Sigmoid colon (tissue), 7 donors: ENCODE measurements around the gene ZNF611. TPM values are rescaled to one million over a fixed set of nuclear protein-coding genes. Genes with fewer than 3 reads are reported as not detected.
"Not testable (repeated sequence)": the region's sequence is repeated elsewhere in the genome, so short reads cannot be mapped to it uniquely, and the experiment has no call there.

Experiments used
- DNase-seq: peaks from one replicate; pipeline ENCODE4 v3.0.0-alpha.2; 2019
- H3K27ac ChIP-seq, 4 donors: fragments of 200-600 bp; sonication (generic); one replicate each; pipeline ENCODE4 v1.5.1; 2016 to 2019; ENCODE audit warnings: mild to moderate bottlenecking in 1 of 4
- H3K27me3 ChIP-seq, 3 donors: fragments of 200-600 bp; sonication (generic); one replicate each; pipeline ENCODE4 v1.5.1; 2019; ENCODE audit warnings: mild to moderate bottlenecking in 1 of 3
- H3K36me3 ChIP-seq, 4 donors: fragments of 200-600 bp; sonication (generic); one replicate each; pipeline ENCODE4 v1.5.1; 2016 to 2019
- H3K4me1 ChIP-seq, 4 donors: fragments of 200-600 bp; sonication (generic); one replicate each; pipeline ENCODE4 v1.5.1; 2017 to 2019
- H3K4me3 ChIP-seq, 4 donors: fragments of 200-600 bp; sonication (generic); one replicate each; pipeline ENCODE4 v1.5.1; 2017 to 2019; ENCODE audit warnings: mild to moderate bottlenecking in 2 of 4, moderate library complexity in 1 of 4
- H3K9me3 ChIP-seq, 4 donors: fragments of 200-600 bp in 3 of 4; sonication (generic) in 3 of 4; one replicate each; pipeline versions ENCODE4 v1.5.1 to v1.6.1; 2013 to 2019
- CTCF ChIP-seq, 4 experiments: fragments of 450-650 bp in 3 of 4; fragments of 200-600 bp in 1 of 4; IDR thresholded peaks; one replicate each; pipeline ENCODE4 v1.5.1; 2016 to 2019; ENCODE audit warnings: antibody characterized with exemption in 4 of 4, mild to moderate bottlenecking in 3 of 4, moderate library complexity in 2 of 4
- EP300 ChIP-seq, 4 donors: sonication (generic); formaldehyde crosslinking; IDR thresholded peaks; one replicate each; pipeline ENCODE4 v1.6.1; 2017; ENCODE audit warnings: antibody characterized with exemption in 4 of 4
- POLR2A ChIP-seq, 2 donors: fragments of 450-650 bp; IDR thresholded peaks; one replicate each; pipeline ENCODE4 v1.6.1; 2016; ENCODE audit warnings: antibody characterized with exemption in 2 of 2, mild to moderate bottlenecking in 2 of 2, moderate library complexity in 2 of 2
- POLR2AphosphoS5 ChIP-seq, 4 donors: sonication (generic); formaldehyde crosslinking; IDR thresholded peaks; one replicate each; pipeline ENCODE4 v1.6.1; 2017; ENCODE audit warnings: antibody characterized with exemption in 4 of 4
- WGBS, 2 donors: extraction: QIAGEN DNeasy Blood & Tissue Kit; methylation state at CpG; one replicate each; pipeline ENCODE4 v1.1.7; 2013; 5-methylcytosine and 5-hydroxymethylcytosine counted together
- intact Hi-C: fragments of 100-400 bp; cut with DNase I; formaldehyde crosslinking; loops from one replicate; pipeline ENCODE4 v1.15.1; 2023
- polyA plus RNA-seq, 3 donors: library from polyadenylated mRNA; stranded (reverse); fragments of 200-250 nt; gene quantifications; one replicate each; pipeline ENCODE4 v1.2.3, GENCODE V29; 2013
- total RNA-seq, 4 donors: library from RNA; depleted of rRNA; stranded (reverse); fragments of >200 nt; gene quantifications; one replicate each; pipeline ENCODE4 v1.1.0, GENCODE V29; 2016
- donor health status: healthy with polysubstance abuse.
- donor health status: Bipolar disorder and iron deficiency.
- donor health status: healthy.

The ZNF611 gene
- total and polyA plus RNA-seq, 7 donors = 2.3 to 10.8 (median 7.0) TPM

DNA sequence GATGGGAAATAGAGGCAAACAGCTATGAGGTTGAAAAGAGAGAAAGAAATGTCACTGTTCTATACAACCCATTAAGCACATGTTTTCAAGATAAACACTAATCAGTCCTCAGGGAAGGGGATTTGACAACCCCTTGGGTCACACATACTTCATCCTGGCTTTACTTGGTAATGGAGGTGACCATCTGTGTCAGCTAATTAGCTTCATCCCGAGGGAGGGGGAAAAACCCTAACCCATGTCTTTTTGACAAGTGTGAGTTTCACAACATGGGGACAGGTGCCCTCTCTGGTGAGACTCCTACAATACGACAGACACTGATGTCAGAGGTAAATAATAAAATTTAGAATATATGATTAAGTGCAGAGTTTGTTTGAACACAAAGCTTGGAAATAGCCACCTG, 43.1 kb downstream of the ZNF611 start:
- TF ChIP-seq POLR2AphosphoS5 (IDR thresholded peaks at IDR 0.05) (no peak), POLR2A (IDR thresholded peaks at IDR 0.05) (no peak), CTCF (IDR thresholded peaks at IDR 0.05) (no peak), EP300 (IDR thresholded peaks at IDR 0.05) (no peak)
- no peaks in the 10 kb centered on the region for H3K36me3 ChIP-seq
- DNase-seq = no peak
- WGBS, 2 donors = 57 to 62% methylated on average over 2 of the region's 2 CpGs
- H3K4me1 ChIP-seq = peaks cover 0 to 22% (median 19%) of the 10 kb centered on the region in 4 donors
- intact Hi-C loops = loop anchor here (2.0 to 5.0 kb wide), 3 partner anchors 46 to 164 kb away; partner anchors contain the start of genes ZNF611, ZNF808 and ZNF83
- no peaks in the 10 kb centered on the region for H3K9me3 ChIP-seq
- no peak overlapping the region for H3K4me3 ChIP-seq
- no peaks in the 10 kb centered on the region for H3K27me3 ChIP-seq
- no peak overlapping the region for H3K27ac ChIP-seq

DNA sequence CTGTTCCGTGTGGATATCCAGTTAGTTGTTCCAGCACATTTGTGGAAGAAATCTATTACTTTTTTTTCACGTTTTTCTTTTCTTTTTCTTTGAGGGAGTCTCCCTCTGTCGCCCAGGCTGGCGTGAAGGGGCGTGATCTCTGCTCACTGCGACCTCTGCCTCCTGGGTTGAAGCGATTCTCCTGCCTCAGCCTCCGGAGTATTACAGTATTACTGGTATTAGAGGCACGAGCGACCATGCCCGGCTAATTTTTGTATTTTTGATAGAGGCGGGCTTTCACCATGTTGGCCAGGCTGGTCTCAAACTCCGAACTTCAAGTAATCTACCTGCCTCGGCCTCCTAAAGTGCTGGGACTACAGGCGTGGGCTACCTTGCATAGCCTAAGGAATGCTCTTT, 43.6 kb downstream of the ZNF611 start:
- Histone ChIP-seq H3K27me3 (no peaks in the 10 kb centered on the region), H3K4me3 (peak overlapping the region; percentile 59 to 71 (median 64)), H3K4me1 (peaks cover 0 to 22% (median 19%) of the 10 kb centered on the region in 4 donors), H3K36me3 (no peaks in the 10 kb centered on the region), H3K9me3 (no peaks in the 10 kb centered on the region), H3K27ac (peak overlapping the region; percentile 85 to 91 (median 88))
- intact Hi-C loops = loop anchor here (2.0 to 5.0 kb wide), 3 partner anchors 46 to 164 kb away; partner anchors contain the start of genes ZNF611, ZNF808 and ZNF83
- DNase-seq = no peak
- WGBS, 2 donors = 55 to 81% methylated on average over 15 of the region's 15 CpGs
- TF ChIP-seq EP300 (IDR thresholded peaks at IDR 0.05) (no peak), POLR2A (IDR thresholded peaks at IDR 0.05) (no peak), CTCF (IDR thresholded peaks at IDR 0.05) (no peak), POLR2AphosphoS5 (IDR thresholded peaks at IDR 0.05) (no peak)

DNA sequence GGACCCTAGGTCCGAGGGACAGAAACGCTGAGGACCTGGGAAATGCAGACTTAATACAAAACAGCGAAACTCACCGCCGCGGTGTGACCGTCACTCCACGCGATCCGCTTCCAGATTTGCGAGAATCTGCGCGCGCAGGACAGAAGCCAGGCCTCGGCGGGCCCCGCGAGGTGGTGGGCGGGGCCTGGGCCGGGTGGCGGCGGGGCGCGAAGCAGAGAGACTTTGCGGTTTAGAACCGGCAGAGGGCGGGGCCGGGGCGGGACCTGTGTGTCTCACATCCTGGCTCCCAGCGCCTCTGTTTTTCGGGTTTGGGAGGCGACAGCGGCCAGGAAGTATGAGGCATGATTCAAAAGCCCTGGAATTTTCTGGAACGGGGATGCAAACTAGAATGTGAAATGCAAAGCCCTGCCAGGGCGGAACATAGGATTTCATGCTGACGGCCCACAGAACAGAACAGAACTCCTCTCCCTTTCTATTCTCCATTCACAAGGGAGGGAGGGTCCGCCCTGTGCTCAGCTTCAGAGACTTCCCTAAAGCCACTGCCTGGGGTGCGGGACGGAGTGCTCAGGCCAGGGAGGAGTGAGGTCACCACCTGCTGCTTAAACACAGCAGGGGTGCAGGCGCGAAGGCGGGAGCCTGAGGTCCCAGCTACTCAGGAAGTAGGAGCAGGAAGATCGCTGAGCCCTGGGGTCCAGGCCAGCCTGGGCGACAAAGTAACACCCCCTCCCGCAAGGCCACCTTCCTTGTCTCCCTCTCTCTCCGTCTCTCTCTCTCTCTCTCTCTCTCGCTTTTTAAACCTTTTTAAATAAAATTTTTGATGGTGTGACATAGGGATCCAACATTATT, 44.3 kb downstream of the ZNF611 start:
- WGBS, 2 donors = 2 to 10% methylated on average over 47 of the region's 47 CpGs
- Histone ChIP-seq H3K9me3 (no peaks in the 10 kb centered on the region), H3K27ac (peak overlapping the region; percentile 85 to 91 (median 88)), H3K36me3 (no peaks in the 10 kb centered on the region), H3K4me1 (peaks cover 0 to 22% (median 19%) of the 10 kb centered on the region in 4 donors), H3K27me3 (no peaks in the 10 kb centered on the region), H3K4me3 (peak overlapping the region; percentile 59 to 71 (median 64))
- intact Hi-C loops = loop anchor here (2.0 to 5.0 kb wide), 3 partner anchors 47 to 163 kb away; partner anchors contain the start of genes ZNF611, ZNF808 and ZNF83
- TF ChIP-seq POLR2A (IDR thresholded peaks at IDR 0.05) (peak; percentile 60 to 73), CTCF (IDR thresholded peaks at IDR 0.05) (peak in 3 of 4 experiments; percentile 18 to 49 (median 33)), POLR2AphosphoS5 (IDR thresholded peaks at IDR 0.05) (peak; percentile 86 to 96 (median 90)), EP300 (IDR thresholded peaks at IDR 0.05) (no peak)
- DNase-seq = peak; percentile 98

DNA sequence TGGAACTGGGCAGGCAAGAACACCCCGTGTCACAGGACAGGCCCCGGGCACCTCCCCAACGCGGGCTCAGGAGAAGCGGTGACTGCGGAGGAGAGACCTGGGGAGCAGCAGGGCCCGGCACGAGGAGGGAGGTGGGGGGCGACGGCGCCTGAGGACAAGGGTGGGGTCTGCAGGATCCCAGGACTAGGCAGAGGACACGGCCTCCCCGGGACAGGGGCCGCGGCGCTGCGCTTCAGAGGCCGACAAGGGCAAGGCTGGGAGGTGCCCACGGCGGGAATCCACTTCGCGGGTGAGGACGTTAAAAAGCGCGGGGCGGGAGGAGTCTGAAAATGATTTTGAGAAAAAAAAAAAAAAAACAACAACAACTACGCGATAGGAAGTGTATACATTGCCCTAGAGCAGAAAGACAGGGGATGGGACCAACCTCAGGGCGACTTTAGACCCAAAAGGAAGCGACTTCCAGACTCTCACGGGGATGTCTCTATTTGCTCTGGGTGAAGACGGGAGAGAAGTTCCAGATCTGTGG, 44.9 kb downstream of the ZNF611 start:
- peak; percentile 82 for DNase-seq
- Histone ChIP-seq H3K4me3 (peak overlapping the region; percentile 59 to 71 (median 64)), H3K4me1 (peaks cover 0 to 22% (median 19%) of the 10 kb centered on the region in 4 donors), H3K27me3 (no peaks in the 10 kb centered on the region), H3K36me3 (no peaks in the 10 kb centered on the region), H3K27ac (peak overlapping the region; percentile 85 to 91 (median 88)), H3K9me3 (no peaks in the 10 kb centered on the region)
- intact Hi-C loops = loop anchor here (2.0 to 5.0 kb wide), 3 partner anchors 47 to 163 kb away; partner anchors contain the start of genes ZNF611, ZNF808 and ZNF83
- TF ChIP-seq POLR2AphosphoS5 (IDR thresholded peaks at IDR 0.05) = no peak
- TF ChIP-seq POLR2A (IDR thresholded peaks at IDR 0.05) = no peak
- no peak for TF ChIP-seq CTCF (IDR thresholded peaks at IDR 0.05)
- no peak for TF ChIP-seq EP300 (IDR thresholded peaks at IDR 0.05)
- 0% methylated on average over 32 of the region's 32 CpGs for WGBS, 2 donors

GRCh38 chr19:52688925-52689796, 45.7 kb downstream of the ZNF611 start:
- H3K27me3 ChIP-seq, H3K36me3 ChIP-seq, intact Hi-C loops, DNase-seq, H3K9me3 ChIP-seq: not testable (repeated sequence)
- peaks cover 0 to 22% (median 19%) of the 10 kb centered on the region in 4 donors for H3K4me1 ChIP-seq
- H3K4me3 ChIP-seq = peak overlapping the region; percentile 59 to 71 (median 64)
- peak overlapping the region; percentile 85 to 91 (median 88) for H3K27ac ChIP-seq
- 36 to 39% methylated on average over 6 of the region's 6 CpGs for WGBS, 2 donors
